AG20443 (cell line): ENCODE results near the gene GIPC1.
"Not testable (repeated sequence)": the region's sequence is repeated elsewhere in the genome, so short reads cannot be mapped to it uniquely, and the experiment has no call there.

ENCODE experiments used
- DNase-seq: peaks from one replicate; pipeline ENCODE4 v3.0.0; 2012; ENCODE audit warnings: low spot score, mixed read lengths

GIPC1 gene

GRCh38 chr19:14517840-14518505, 22.0 kb upstream of the GIPC1 start, which contains the start of gene DNAJB1:
DNAJB1 (minus strand) TSS chr19:14518397; CDS start chr19:14518349, 48 bp downstream.
- peak; percentile 93 for DNase-seq

- DNase-seq, result peak; percentile 55
These were observed 21.5 kb upstream of the GIPC1 start for GRCh38 chr19:14517446-14517839.

- no peak for DNase-seq
These were observed 21.0 kb upstream of the GIPC1 start for GRCh38 chr19:14516746-14517438.

GRCh38 chr19:14516048-14516534, 20.2 kb upstream of the GIPC1 start:
- DNase-seq, result no peak

- DNase-seq, result no peak
These were observed 19.6 kb upstream of the GIPC1 start for GRCh38 chr19:14515501-14516047.

GRCh38 chr19:14514215-14514863, 18.4 kb upstream of the GIPC1 start:
- DNase-seq, result no peak

GRCh38 chr19:14512406-14512961, 16.6 kb upstream of the GIPC1 start:
- DNase-seq, result no peak

- no peak for DNase-seq
These were observed 15.3 kb upstream of the GIPC1 start for GRCh38 chr19:14511229-14511593.

- DNase-seq, result peak; percentile 36
These were observed 14.6 kb upstream of the GIPC1 start for GRCh38 chr19:14510311-14511228.

GRCh38 chr19:14507704-14508542, 12.0 kb upstream of the GIPC1 start:
- DNase-seq, result peak; percentile 30

GRCh38 chr19:14505488-14506239, 9.7 kb upstream of the GIPC1 start:
- DNase-seq, result peak; percentile 64

- not testable (repeated sequence) for DNase-seq
These were observed 8.6 kb upstream of the GIPC1 start for GRCh38 chr19:14504575-14504974.

GRCh38 chr19:14503285-14503684, 7.4 kb upstream of the GIPC1 start:
- DNase-seq, result no peak

- DNase-seq, result no peak
These were observed 6.6 kb upstream of the GIPC1 start for GRCh38 chr19:14502334-14503092.

GRCh38 chr19:14497228-14497921, 1.4 kb upstream of the GIPC1 start:
- peak; percentile 49 for DNase-seq

GRCh38 chr19:14496834-14497227, 904 bp upstream of the GIPC1 start:
- DNase-seq, result no peak

GRCh38 chr19:14495672-14496028, 277 bp downstream of the GIPC1 start:
- peak; percentile 37 for DNase-seq
